NCI-H2227 (cell line): ENCODE measurements around the gene CRYBG3.
"Not testable (repeated sequence)": the region's sequence is repeated elsewhere in the genome, so short reads cannot be mapped to it uniquely, and the experiment has no call there.

Experiments used
- DNase-seq: peaks from one replicate; lab custom pipeline; 2025; ENCODE audit not compliant: unreplicated experiment; lab: John Stamatoyannopoulos, UW

CRYBG3 gene

DNA sequence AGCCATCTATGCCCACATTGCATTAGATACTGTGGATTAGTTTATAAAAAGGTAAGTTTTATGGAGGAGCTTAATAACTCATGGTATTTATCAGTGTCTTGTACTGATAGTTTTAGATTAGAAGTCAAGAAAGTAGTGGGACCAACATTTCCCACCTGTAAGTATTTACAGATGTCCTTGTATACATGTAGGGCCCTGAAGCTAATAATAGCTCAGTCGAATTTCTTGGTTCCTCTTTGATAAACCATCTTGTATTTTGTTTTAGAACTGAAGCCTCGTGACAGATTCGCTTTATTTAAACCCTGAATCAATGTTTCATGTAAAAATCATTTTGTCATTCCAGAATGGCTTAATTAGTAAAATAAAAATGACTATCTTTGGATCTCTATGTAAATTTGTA lies 73.4 kb downstream of the CRYBG3 start:
- no peak for DNase-seq

DNA sequence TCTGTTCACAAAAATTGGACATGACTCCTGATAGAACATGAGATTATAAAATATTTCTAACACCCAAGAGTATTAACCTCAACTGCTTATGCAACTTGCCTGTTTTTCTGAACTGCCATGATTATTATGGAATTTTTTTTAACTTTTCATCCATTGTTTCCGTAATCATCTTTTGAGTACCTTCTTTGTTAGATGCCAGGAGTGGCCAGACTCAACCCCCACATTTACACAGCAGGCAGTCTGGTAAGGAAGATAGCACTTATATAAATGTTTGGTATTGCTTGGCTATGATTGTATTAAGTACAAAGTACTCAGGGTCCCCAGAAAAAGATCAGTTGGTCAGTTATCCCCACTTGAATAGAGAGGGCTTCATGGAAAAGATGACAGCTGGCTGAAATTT lies 74.3 kb downstream of the CRYBG3 start:
- DNase-seq = peak; percentile 66

DNA sequence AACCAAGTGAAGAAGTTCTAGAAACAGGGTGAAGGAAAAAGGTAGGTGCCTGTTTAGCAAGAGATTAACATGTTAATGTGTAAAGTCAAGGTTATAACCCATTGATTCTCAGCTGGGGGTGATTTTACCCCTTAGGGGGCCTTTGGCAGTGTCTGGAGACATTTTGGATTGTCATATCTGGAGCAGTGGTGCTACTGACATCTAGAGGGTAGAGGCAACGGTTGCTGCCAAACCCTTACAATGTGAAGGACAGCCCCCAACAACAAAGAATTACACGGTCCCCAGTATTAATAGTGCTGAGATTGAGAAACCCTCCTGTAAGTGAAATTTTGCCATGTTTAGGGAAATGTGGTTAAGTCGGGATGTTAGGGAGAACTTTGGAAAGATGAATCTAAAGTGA lies 74.7 kb downstream of the CRYBG3 start:
- peak; percentile 23 for DNase-seq

DNA sequence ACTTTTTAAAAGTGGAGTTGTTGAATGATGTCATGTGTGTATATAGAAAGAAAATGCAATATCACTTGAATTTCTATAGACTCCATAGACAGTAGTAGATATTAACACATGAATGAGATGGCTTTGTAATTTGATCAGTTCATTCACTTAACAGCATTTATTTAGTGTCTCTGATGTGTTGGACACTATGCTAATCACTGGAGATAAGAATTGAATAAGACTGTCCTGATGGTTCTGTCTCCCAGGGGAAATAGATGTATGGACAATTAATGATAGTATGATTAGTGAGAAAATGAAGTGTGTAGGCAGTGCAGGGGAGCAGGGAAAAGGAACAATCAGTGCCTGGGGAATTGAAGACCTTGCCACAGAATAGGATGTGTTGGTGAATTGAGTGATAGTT lies 77.5 kb downstream of the CRYBG3 start:
- DNase-seq = no peak

DNA sequence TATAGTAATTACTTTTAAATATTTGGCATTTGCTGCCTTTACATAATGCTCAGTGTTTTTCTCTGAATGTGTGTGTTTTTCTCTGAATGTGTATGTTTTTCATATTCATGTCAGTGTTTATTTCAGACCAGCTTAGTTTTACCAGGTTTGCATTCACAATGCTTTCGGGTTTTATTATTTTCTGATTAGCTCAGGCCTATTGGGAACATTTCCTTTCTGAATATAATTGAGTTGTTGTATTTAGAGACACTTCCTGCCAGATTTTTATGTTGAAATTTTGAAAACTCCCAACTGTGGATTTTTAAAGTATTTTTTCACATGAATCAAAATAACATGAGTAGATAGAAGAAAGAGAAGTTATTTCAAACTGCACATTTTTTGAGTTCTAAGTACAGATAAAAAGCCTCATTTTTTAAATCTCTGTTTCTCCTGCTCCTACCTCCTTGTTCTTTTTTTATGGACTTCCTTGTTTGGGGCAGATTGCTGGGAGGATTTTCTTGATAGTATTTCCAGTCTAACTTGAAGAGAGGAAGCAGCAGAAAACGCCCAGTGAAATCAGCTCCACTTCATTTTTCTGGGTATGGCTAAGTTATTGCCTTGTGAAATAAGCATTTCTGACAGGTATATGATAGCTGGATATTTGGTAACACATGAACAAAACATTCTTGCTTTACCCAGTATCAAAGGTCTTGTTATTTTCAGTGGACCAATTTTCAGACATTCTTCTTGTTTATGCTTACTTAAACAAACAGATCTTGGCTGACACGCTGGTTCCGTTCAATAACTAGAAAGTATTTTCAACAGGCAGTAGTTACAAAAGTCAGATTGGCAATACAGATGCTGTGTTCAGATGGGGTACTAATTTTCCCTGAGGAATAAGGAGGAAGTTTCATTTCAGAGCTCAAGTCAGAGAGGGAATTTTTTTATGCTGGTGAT lies 79.8 kb downstream of the CRYBG3 start:
- no peak for DNase-seq

DNA sequence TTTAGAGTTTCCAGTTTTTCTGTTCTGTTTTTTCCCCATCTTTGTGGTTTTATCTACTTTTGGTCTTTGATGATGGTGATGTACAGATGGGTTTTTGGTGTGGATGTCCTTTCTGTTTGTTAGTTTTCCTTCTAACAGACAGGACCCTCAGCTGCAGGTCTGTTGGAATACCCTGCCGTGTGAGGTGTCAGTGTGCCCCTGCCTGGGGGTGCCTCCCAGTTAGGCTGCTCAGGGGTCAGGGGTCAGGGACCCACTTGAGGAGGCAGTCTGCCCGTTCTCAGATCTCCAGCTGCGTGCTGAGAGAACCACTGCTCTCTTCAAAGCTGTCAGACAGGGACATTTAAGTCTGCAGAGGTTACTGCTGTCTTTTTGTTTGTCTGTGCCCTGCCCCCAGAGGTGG lies 88.0 kb downstream of the CRYBG3 start:
- not testable (repeated sequence) for DNase-seq

DNA sequence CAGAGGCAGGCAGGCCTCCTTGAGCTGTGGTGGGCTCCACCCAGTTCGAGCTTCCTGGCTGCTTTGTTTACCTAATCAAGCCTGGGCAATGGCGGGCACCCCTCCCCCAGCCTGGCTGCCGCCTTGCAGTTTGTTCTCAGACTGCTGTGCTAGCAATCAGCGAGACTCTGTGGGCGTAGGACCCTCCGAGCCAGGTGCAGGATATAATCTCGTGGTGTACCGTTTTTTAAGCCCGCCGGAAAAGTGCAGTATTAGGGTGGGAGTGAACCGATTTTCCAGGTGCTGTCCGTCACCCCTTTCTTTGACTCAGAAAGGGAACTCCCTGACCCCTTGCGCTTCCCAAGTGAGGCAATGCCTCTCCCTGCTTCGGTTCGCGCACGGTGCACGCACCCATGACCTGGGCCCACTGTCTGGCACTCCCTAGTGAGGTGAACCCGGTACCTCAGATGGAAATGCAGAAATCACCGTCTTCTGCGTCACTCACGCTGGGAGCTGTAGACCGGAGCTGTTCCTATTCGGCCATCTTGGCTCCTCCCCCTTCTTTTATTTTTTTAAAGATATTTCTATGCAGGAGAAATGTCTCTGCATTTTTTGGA lies 88.5 kb downstream of the CRYBG3 start:
- DNase-seq = not testable (repeated sequence)

DNA sequence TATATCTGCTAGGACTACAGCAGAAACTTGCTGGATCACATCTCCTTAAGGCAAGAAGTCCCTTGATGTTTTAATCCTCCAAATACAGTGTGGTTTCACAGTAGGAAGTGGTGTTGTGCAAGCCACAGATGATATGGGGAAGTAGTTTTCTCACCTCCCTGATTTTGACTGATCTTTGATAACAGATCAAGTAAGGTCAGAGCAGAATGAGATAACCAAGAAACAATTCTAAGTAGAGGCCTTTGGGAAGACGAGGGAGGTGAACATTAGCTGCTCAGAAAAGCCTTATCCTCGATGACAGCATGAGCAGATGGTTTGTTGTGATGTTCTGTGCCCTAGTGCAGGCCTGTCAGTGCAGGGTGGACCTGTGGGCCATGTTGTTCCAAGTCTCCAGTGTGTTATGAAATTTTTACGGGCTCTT lies 89.1 kb downstream of the CRYBG3 start:
- DNase-seq = no peak

DNA sequence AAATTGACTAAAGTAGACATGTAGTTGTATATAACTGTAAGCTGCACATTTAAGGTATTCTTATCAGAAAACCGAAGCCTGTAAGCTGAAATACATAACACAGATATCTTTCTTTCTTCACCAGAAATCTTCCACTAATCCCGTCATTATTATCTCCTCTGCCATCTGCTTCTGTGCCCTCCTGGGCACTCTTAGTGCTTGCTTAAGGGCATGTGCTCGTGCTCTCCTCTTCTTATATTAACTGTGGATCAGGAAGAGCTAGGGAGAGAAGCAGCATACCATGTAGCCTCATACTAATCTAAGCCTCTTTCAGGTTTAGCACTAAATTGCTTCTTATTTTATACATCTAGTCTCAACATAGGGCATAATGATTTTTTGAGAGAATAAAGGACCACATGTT lies 89.6 kb downstream of the CRYBG3 start:
- no peak for DNase-seq

DNA sequence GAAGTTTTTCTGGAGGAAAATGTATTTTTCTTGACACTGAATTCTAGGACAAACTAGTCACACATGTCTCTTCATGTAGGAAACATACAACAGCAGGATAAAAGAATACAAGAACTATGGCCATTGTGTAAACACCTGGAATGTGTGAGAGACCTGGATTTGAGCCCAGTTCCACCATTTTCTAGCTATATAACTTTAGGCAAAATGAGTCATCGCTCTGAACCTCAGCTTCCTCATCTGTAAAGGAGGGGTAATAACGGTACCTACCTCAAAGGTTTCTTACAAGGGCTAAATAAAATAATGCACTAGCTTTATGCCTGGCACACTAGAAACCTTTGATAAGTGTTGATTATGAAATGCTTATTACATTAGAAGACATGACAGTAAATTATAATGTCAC lies 92.6 kb downstream of the CRYBG3 start:
- DNase-seq = no peak

DNA sequence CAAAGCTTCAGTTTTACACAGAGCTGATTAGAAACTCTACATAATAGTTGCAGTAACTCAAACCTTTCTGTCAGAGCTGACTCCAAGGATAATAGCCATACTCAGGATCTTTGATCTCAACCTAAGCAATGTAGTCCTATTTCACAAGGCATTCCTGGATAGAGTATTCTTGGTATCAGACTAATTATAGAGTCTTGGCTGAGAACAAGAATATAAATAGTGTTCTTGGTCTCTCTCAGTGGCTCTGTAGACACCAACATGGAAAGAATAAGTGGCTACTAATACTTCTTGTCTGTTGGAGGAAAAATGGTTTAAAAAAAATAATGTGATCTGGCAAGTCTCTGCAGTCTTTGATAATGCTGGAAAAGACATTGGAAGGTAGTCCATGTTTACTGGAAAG lies 94.8 kb downstream of the CRYBG3 start:
- no peak for DNase-seq

DNA sequence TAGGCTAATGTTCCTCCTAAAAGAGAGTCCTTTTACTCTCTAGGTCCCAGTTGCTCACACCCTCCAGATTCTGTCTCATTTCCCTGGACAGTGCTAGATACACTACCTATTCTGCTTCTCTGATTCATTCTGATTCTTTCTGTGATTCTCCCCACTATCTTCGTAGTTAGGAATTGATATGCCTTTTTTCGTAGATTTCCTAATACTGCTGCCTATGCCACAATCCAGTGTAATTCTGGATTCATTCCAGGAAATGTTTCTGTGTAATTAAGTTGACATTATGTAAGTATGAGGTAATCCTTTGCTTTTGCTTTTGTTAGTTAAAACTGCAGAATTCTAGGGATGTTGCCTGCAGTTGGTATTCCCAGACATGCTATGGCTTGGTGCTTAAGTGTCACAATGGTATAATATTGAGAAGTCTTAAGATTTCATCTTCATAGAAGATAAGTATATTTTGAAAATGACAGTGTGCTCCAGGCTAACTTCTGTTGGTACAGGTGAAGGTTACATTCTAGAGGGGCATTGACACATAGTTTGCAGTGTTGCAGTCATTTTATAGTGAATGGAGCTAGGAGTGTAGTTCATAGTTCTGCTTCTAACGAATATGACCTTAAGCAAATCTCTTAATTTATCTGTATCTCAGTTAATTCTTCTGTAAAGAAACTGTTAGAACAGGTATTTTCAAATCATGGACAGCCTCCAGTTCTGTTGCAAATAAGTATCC lies 96.2 kb downstream of the CRYBG3 start:
- DNase-seq = no peak

DNA sequence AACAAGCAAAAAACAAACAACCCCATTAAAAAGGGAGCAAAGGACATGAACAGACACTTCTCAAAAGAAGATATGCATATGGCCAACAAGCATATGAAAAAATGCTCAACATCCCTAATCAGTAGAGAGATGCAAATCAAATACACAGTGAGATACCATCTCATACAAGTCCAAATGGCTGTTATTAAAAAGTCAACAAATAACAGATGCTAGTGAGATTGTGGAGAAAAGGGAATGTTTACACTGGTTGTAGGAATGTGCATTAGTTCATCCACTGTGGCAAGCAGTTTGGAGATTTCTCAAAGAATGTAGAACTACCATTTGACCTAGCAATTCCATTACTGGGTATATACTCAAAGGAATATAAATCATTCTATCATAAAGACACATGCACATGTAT lies 105.9 kb downstream of the CRYBG3 start:
- DNase-seq = no peak

DNA sequence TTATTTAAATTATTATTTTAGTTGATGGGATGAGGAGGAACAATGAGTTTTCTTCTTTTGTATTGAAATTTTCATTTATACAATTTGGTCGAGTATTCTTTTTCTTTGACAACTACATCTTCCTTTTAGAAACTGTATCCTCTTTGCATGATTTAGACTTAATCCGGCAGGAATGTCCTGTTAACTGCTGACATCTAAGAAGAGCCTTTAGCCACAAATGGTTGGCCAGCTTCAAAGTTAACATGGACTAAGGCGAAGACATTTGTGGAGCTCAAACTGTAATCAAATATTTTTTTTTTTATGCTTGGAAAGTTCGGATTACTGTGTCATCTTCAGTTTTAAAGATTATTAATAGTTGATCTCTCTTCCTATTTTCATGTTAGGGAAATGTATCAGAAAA lies 107.2 kb downstream of the CRYBG3 start:
- no peak for DNase-seq

DNA sequence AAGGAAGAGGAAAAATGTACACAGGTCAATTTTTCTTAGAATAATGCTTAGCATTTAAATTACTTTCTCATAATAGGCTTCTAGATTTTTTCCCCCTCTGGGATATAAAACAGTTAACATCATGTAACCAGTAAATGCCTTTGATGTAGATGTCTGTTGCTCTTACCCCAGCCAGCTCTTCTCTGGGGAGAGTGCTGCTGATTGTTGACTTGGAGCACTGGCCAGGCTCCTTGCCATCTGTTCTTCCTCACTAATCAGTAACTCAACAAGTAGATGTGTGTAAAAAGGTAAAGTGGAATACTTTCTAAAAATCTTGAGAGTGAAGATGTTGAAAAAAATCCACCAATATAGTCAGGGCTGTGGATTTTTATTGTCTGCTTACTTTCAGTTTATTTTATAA lies 108.2 kb downstream of the CRYBG3 start:
- no peak for DNase-seq

DNA sequence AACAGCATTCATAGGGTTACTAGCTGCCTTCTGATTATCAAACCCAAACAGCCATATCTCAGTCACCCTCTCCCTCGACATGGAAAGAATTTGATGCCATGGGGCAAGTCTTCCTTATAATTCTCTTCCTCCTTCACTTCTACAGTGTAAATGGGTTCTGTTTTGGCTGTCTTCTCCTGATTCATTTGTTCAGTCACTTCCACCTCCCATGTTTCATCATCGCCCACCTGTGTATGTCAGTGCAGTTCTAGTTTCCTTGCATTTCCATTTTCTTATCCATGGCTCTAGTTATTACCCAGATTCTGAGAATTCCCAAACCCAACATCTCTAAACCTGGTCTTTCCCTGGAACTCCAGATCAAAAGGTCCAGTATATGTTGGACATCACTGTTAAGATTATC lies 109.4 kb downstream of the CRYBG3 start:
- no peak for DNase-seq

DNA sequence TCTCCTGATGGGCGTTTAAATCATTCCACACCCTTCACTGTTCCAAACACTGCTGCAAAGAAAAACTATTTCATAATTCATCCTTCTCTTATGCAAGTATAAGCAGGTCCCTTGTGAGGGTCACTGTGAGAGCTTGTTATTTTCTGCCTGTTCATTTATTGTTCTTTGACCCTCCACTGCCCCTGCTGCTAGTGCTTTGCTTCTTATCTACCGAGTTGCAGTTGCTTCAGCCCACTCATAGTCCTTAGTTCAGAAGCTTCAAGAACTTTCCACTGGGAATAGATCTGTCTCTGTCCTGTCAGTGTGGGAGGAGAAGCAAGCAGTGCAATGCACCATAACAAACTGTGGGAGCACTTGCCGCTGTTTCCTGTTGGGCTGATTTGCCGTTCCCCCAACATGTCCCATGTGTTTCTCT lies 110.6 kb downstream of the CRYBG3 start:
- DNase-seq = no peak

DNA sequence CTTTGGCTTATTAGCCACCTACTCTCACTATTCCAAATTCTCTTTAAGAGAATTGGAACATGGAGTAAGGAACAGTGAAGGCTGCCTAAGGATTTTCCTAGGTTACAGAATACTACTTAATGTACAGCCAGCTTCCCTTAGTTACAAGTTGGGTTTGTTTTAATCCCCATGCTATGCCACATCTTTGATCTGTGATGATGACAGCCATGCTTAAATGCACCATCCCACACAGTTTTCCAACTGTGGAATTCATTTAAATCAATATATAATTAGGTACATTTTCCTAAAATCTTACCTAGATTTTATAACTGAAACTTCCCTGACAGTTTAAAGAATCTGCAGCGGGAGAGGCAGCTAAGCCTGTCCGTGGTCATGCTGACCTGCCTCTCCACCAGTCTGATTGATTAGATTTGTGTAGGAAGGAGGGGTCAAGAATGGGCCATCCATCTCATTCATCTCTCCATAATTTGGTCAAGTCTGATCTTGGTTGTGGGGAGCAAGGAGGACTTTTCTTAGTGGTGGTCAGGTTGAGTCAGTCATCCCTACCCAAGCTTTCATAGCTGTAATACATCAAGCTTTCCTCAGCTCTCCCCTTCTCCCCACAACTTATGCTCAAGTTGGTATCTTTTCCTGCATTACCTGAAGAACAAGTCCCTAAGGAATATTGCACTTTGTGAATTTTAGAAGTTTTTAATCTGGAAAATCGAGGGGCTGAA lies 113.3 kb downstream of the CRYBG3 start:
- no peak for DNase-seq

DNA sequence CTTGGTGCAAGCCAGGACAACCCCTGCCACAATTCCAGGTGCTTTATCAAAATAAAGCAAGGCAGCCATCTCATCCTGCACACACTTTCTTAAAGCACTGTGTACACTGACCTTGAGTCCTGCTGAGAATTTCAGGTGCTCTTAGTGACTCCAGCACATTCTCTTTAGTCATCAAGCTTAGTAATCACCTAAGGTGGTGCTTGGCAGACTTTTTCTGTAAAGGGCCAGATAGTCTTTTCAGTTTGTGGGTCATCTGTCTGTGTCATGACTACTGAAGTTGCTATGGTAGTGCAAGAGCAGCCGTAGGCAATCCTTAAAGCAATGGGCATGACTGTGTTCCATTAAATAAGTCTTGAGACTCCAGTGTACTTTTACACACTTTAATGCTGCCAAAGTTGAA lies 114.0 kb downstream of the CRYBG3 start:
- no peak for DNase-seq

DNA sequence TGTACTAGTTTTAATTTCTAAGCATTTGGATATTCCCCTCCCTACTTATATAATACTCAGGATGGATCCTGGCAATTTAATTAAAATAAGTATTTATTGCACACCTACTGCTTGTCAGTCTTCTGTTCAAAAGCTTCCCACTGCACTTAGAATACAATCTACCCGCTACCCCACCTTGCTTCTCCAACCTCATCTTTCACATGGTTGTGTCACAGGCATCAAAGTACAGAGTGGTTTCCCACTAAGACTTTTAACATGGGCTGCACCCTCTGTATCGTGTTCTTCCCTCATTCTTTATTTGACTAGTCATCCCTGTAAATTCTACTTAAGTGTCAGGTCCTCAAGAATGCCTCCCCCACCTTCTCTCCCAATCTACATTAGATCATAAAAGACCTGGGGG lies 115.4 kb downstream of the CRYBG3 start:
- DNase-seq = no peak

DNA sequence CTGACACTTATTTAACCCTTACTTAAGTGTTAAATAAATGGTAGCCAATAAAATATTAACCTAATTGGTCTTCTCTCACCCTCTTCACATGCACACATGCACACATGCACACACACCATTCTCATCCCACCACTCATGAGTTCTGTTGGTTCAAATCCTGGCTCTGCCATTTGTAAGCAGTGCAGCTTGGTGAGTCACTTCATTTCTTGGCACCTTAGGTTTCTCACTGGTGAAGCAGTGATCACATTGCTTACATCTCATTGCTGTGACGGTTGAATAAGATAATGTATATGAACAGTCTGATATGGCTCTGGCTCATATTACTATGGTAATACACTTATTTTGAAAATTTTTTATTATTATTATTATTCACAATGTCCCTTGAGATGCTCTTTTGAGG lies 116.6 kb downstream of the CRYBG3 start:
- no peak for DNase-seq
